HepG2 (cell line): ENCODE data around the gene ZDHHC24. TPM values are rescaled to one million over a fixed set of nuclear protein-coding genes. Genes with fewer than 3 reads are reported as not detected.

Experiments
- ATAC-seq: fragments of 200-7000 bp; cut with Tn5 transposase; 3 replicates; pipeline ENCODE4 v1.9.1; 2020; ENCODE audit warnings: mild to moderate bottlenecking, moderate library complexity
- BruUV-seq: library from RNA; stranded (reverse); fragments of 400-500 nt; replicated peaks from 2 replicates; lab custom pipeline; 2021; lab: Mats Ljungman, UMichigan
- CTCF ChIA-PET: fragments of 300-600 bp; formaldehyde crosslinking; extraction: SDS; loops from one replicate; lab custom pipeline; 2021; ENCODE audit warnings: low total read pairs, inconsistent platforms, low intra/inter-chr PET ratio; lab: Yijun Ruan, JAX
- POLR2A ChIA-PET: fragments of 350-600 bp; sonication (Branson Sonifier 250); formaldehyde crosslinking; loops from one replicate; lab custom pipeline; 2020; ENCODE audit warnings: antibody characterized with exemption, inconsistent platforms; lab: Yijun Ruan, JAX
- DNase-seq: peaks from one replicate; pipeline ENCODE4 v3.0.0-alpha.2; 2015; ENCODE audit warnings: low spot score
- FAIRE-seq: peaks from 3 replicates; lab custom pipeline; 2011; peaks lifted over from hg19 to GRCh38; lab: Jason Lieb, UNC
- H2AFZ ChIP-seq: one replicate; pipeline ENCODE4 v1.6.1; 2011; ENCODE audit warnings: low read length, inconsistent platforms
- H3K27ac ChIP-seq: fragments of 300-600 bp; 3 replicates; pipeline ENCODE4 v1.8.0; 2011; ENCODE audit warnings: mixed run types, mild to moderate bottlenecking, mixed read lengths, low read length, inconsistent platforms; ENCODE audit not compliant: insufficient read depth; ENCODE audit errors: extremely low read length
- H3K27me3 ChIP-seq, 2 experiments: fragments of 200-600 bp in 1 of 2; 2 replicates in 1 of 2; 3 replicates in 1 of 2; pipeline versions ENCODE4 v1.6.0 to v1.8.0; 2011; ENCODE audit warnings: low read length in 2 of 2, mild to moderate bottlenecking in 2 of 2, moderate library complexity in 2 of 2, inconsistent platforms in 1 of 2; ENCODE audit not compliant: insufficient read depth in 2 of 2, control insufficient read depth in 1 of 2
- H3K36me3 ChIP-seq, 2 experiments: fragments of 200-600 bp in 1 of 2; replicated peaks in 1 of 2; 2 replicates in 1 of 2; 3 replicates in 1 of 2; pipeline versions ENCODE4 v1.5.1 to v1.8.0; 2011; ENCODE audit warnings: low read length in 2 of 2, inconsistent platforms in 1 of 2; ENCODE audit not compliant: insufficient read depth in 2 of 2, control insufficient read depth in 1 of 2
- H3K4me1 ChIP-seq: 2 replicates; pipeline ENCODE4 v1.5.1; 2012; ENCODE audit warnings: low read length, inconsistent platforms; ENCODE audit not compliant: insufficient read depth
- H3K4me2 ChIP-seq: 2 replicates; pipeline ENCODE4 v1.6.0; 2011; ENCODE audit warnings: low read depth, low read length, inconsistent platforms
- H3K4me3 ChIP-seq, 3 experiments: fragments of 200-600 bp in 1 of 3; sonication (generic), shearing (Covaris generic) in 1 of 3; replicated peaks in 1 of 3; 2 replicates each; pipeline ENCODE4 v1.5.1; 2011 to 2016; ENCODE audit warnings: low read length in 3 of 3, inconsistent platforms in 2 of 3, low read depth in 2 of 3, mild to moderate bottlenecking in 2 of 3, control low read depth in 1 of 3, mixed read lengths in 1 of 3; ENCODE audit not compliant: insufficient read depth in 1 of 3
- H3K79me2 ChIP-seq: one replicate; pipeline ENCODE4 v1.6.1; 2011; ENCODE audit warnings: low read length, inconsistent platforms; ENCODE audit not compliant: insufficient read depth
- H3K9ac ChIP-seq: 2 replicates; pipeline ENCODE4 v1.6.0; 2011; ENCODE audit warnings: mild to moderate bottlenecking, low read depth, low read length, inconsistent platforms; ENCODE audit not compliant: insufficient read depth
- H3K9me3 ChIP-seq: 2 replicates; pipeline ENCODE4 v1.5.1; 2012; ENCODE audit warnings: mild to moderate bottlenecking, low read length
- H4K20me1 ChIP-seq: 2 replicates; pipeline ENCODE4 v1.6.0; 2011; ENCODE audit warnings: inconsistent platforms, mild to moderate bottlenecking, low read length, moderate library complexity; ENCODE audit not compliant: insufficient read depth
- ARNTL ChIP-seq: sonication (generic); formaldehyde crosslinking; IDR thresholded peaks from 2 replicates; pipeline ENCODE4 v1.4.0; 2020; ENCODE audit warnings: mild to moderate bottlenecking, missing genetic modification reagents
- CREM ChIP-seq, 2 experiments: sonication (generic) in 1 of 2; formaldehyde crosslinking in 1 of 2; IDR thresholded peaks; 2 replicates each; pipeline versions ENCODE4 v1.4.0 to v1.6.1; 2016 to 2020; ENCODE audit warnings: antibody characterized with exemption in 1 of 2, mild to moderate bottlenecking in 1 of 2, missing genetic modification reagents in 1 of 2
- FIP1L1 ChIP-seq: fragments of 200-400 bp; formaldehyde crosslinking; IDR thresholded peaks from 2 replicates; pipeline ENCODE4 v1.6.1; 2018; ENCODE audit warnings: low read depth, mild to moderate bottlenecking, low read length, moderate library complexity, borderline replicate concordance; ENCODE audit not compliant: insufficient read depth
- FLYWCH1 ChIP-seq: sonication (generic); formaldehyde crosslinking; IDR thresholded peaks from 2 replicates; pipeline ENCODE4 v1.8.1; 2023; ENCODE audit warnings: mild to moderate bottlenecking, missing genetic modification reagents
- FOXK1 ChIP-seq: sonication (generic); formaldehyde crosslinking; IDR thresholded peaks from 2 replicates; pipeline ENCODE4 v1.4.0; 2020; ENCODE audit warnings: low read depth, missing genetic modification reagents, borderline replicate concordance
- NFRKB ChIP-seq: fragments of 450-650 bp; IDR thresholded peaks from 2 replicates; pipeline ENCODE4 v1.6.1; 2017
- TCF7L2 ChIP-seq: IDR thresholded peaks from 2 replicates; pipeline ENCODE4 v1.6.1; 2011; ENCODE audit warnings: mild to moderate bottlenecking, low read depth, low read length, moderate library complexity
- TOPORS ChIP-seq: sonication (generic); formaldehyde crosslinking; IDR thresholded peaks from 2 replicates; pipeline ENCODE4 v1.8.0; 2023; ENCODE audit warnings: mild to moderate bottlenecking, missing genetic modification reagents
- ZNF530 ChIP-seq: sonication (generic); formaldehyde crosslinking; IDR thresholded peaks from 2 replicates; pipeline ENCODE4 v1.5.0; 2020; ENCODE audit warnings: low read depth, mild to moderate bottlenecking, missing genetic modification reagents
- ZNF781 ChIP-seq: sonication (generic); formaldehyde crosslinking; IDR thresholded peaks from 2 replicates; pipeline ENCODE4 v1.5.1; 2020; ENCODE audit warnings: borderline replicate concordance, mild to moderate bottlenecking, missing genetic modification reagents; ENCODE audit errors: not compliant biosample characterization
- WGBS: methylation state at CpG from one replicate; pipeline ENCODE4 v1.1.6; 2017; ENCODE audit warnings: low lambda C conversion rate; 5-methylcytosine and 5-hydroxymethylcytosine counted together
- in situ Hi-C: cut with HindIII; loops from 2 replicates; pipeline ENCODE4 v1.10.0; 2017; ENCODE audit warnings: low pct_unique_long_range_greater_than_20kb; ENCODE audit not compliant: extremely low pct_ligation_motif_present
- intact Hi-C: fragments of 100-400 bp; cut with micrococcal nuclease; formaldehyde crosslinking; loops from one replicate; pipeline ENCODE4 v1.10.0; 2022; ENCODE audit not compliant: unreplicated experiment
- polyA plus RNA-seq, 8 experiments: library from polyadenylated mRNA; depleted of rRNA in 3 of 8; stranded (reverse) in 7 of 8; unstranded in 1 of 8; fragments of >200 nt; fragmentation: Illumina TruSeq in 4 of 8; extraction: Trizol in 4 of 8; gene quantifications; 2 replicates each; pipeline versions ENCODE4 v1.2.1 to v1.2.3, GENCODE V29; 2011 to 2016; ENCODE audit warnings: low read depth in 4 of 8, missing spikeins in 1 of 8, mixed read lengths in 1 of 8; ENCODE audit not compliant: insufficient read depth in 1 of 8
- total RNA-seq, 5 experiments: library from RNA; depleted of rRNA; stranded (reverse); fragments of >200 nt; fragmentation: Illumina TruSeq; extraction: Trizol; gene quantifications; 2 replicates each; pipeline ENCODE4 v1.2.3, GENCODE V29; 2016; ENCODE audit warnings: low read depth in 1 of 5
- TF ChIP-seq, protein P1 (sequence below): IDR thresholded peaks from 2 replicates; pipeline ENCODE4 v1.6.1; 2016; ENCODE audit warnings: mild to moderate bottlenecking, missing biosample characterization, missing genetic modification reagents
- TF ChIP-seq, protein P2 (sequence below): sonication (generic); formaldehyde crosslinking; conservative IDR thresholded peaks from 2 replicates; pipeline ENCODE4 v1.4.0; 2020; ENCODE audit warnings: mild to moderate bottlenecking, missing genetic modification reagents, moderate library complexity
- TF ChIP-seq, protein P3 (sequence below): sonication (generic); formaldehyde crosslinking; IDR thresholded peaks from 2 replicates; pipeline ENCODE4 v1.5.1; 2020; ENCODE audit warnings: missing genetic modification reagents, mild to moderate bottlenecking, borderline replicate concordance
- TF ChIP-seq, protein P4 (sequence below): sonication (generic); formaldehyde crosslinking; IDR thresholded peaks from 2 replicates; pipeline ENCODE4 v1.4.0; 2020; ENCODE audit warnings: missing genetic modification reagents
- TF ChIP-seq, protein P5 (sequence below): sonication (generic); formaldehyde crosslinking; IDR thresholded peaks from 2 replicates; pipeline ENCODE4 v1.8.0; 2022; ENCODE audit warnings: low read depth, missing genetic modification reagents

The ZDHHC24 gene
- total and polyA plus RNA-seq, 2 of the 13 experiments (the other 11 are each of a cell fraction or from before 2014, with no cell fraction given): 4.3 TPM

DNA sequence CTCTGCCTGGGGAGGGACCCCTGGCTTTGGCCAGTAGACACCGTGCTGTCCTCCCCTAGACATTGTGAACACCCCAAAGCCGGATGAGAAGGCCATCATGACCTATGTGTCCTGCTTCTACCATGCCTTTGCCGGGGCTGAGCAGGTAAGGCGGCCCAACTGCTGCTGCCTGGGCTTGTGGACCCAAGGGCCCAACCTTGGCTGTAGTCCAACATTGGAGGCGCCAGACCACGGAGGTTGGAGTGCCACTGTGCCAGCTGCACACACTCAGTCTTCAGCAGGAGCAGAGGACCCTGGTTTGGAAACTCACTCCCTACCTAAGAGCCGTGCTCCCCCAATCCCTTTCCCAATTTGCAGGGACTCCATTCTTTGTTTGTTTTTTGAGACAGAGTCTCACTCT, 10.2 kb upstream of the ZDHHC24 start (continued):
- TF ChIP-seq, protein P1, sequence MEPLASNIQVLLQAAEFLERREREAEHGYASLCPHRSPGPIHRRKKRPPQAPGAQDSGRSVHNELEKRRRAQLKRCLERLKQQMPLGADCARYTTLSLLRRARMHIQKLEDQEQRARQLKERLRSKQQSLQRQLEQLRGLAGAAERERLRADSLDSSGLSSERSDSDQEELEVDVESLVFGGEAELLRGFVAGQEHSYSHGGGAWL (CRISPR knock-in tag): no peak
- TF ChIP-seq ZNF781 (CRISPR knock-in tag): no peak
- TF ChIP-seq, protein P2, sequence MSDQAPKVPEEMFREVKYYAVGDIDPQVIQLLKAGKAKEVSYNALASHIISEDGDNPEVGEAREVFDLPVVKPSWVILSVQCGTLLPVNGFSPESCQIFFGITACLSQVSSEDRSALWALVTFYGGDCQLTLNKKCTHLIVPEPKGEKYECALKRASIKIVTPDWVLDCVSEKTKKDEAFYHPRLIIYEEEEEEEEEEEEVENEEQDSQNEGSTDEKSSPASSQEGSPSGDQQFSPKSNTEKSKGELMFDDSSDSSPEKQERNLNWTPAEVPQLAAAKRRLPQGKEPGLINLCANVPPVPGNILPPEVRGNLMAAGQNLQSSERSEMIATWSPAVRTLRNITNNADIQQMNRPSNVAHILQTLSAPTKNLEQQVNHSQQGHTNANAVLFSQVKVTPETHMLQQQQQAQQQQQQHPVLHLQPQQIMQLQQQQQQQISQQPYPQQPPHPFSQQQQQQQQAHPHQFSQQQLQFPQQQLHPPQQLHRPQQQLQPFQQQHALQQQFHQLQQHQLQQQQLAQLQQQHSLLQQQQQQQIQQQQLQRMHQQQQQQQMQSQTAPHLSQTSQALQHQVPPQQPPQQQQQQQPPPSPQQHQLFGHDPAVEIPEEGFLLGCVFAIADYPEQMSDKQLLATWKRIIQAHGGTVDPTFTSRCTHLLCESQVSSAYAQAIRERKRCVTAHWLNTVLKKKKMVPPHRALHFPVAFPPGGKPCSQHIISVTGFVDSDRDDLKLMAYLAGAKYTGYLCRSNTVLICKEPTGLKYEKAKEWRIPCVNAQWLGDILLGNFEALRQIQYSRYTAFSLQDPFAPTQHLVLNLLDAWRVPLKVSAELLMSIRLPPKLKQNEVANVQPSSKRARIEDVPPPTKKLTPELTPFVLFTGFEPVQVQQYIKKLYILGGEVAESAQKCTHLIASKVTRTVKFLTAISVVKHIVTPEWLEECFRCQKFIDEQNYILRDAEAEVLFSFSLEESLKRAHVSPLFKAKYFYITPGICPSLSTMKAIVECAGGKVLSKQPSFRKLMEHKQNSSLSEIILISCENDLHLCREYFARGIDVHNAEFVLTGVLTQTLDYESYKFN (CRISPR knock-in tag): no peak
- TF ChIP-seq FOXK1 (CRISPR knock-in tag): no peak
- TF ChIP-seq FLYWCH1 (CRISPR knock-in tag): no peak
- TF ChIP-seq ZNF530 (CRISPR knock-in tag): no peak

DNA sequence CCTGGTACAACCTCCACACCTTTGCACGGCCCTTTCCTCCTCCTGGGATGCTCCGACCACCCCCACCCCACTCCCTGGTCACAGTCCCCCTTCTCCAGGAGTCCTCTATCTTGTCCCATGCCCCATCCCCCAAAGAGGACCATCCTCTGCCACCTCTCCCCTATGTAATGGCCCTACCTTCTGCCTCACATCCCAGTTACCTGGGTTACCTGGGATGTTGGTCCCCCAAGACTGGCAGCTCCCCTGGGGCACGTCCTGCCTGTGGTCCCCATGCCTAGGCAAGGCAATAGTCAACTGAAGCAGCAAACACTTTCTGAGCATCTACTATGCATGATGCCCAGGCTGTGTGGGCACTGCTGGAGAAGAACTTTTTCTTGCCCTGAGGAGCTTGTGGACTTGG, 9.6 kb upstream of the ZDHHC24 start:
- no peak overlapping the region for H3K4me3 ChIP-seq
- no peak overlapping the region for H3K27ac ChIP-seq
- no peak for ATAC-seq
- no peaks in the 10 kb centered on the region for H3K9me3 ChIP-seq
- no peak for DNase-seq
- WGBS: 0% methylated on average over 3 of the region's 3 CpGs
- ChIA-PET POLR2A (no interaction called here), CTCF (no interaction called here)
- no peaks in the 10 kb centered on the region for H4K20me1 ChIP-seq
- H2AFZ ChIP-seq: no peak overlapping the region
- no peak for FAIRE-seq
- intact Hi-C loops: no loop called here
- H3K79me2 ChIP-seq: no peaks in the 10 kb centered on the region
- no peak overlapping the region for H3K9ac ChIP-seq
- no peaks in the 10 kb centered on the region for H3K36me3 ChIP-seq
- peaks cover 8% of the 10 kb centered on the region for H3K4me1 ChIP-seq
- no TSS peak for BruUV-seq
- no peak overlapping the region for H3K4me2 ChIP-seq
- in situ Hi-C loops: loop anchor here (25.0 kb wide), 1 partner anchor 282 kb away; the partner anchor contains the start of gene RCE1
- H3K27me3 ChIP-seq: peaks cover 4 to 43% of the 10 kb centered on the region in 2 experiments
- TF ChIP-seq, protein P3, sequence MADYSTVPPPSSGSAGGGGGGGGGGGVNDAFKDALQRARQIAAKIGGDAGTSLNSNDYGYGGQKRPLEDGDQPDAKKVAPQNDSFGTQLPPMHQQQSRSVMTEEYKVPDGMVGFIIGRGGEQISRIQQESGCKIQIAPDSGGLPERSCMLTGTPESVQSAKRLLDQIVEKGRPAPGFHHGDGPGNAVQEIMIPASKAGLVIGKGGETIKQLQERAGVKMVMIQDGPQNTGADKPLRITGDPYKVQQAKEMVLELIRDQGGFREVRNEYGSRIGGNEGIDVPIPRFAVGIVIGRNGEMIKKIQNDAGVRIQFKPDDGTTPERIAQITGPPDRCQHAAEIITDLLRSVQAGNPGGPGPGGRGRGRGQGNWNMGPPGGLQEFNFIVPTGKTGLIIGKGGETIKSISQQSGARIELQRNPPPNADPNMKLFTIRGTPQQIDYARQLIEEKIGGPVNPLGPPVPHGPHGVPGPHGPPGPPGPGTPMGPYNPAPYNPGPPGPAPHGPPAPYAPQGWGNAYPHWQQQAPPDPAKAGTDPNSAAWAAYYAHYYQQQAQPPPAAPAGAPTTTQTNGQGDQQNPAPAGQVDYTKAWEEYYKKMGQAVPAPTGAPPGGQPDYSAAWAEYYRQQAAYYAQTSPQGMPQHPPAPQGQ (CRISPR knock-in tag): no peak
- TF ChIP-seq NFRKB (no peak), TOPORS (CRISPR knock-in tag) (no peak), FIP1L1 (no peak), CREM (IDR thresholded peaks at IDR 0.05) (no peak), CREM (CRISPR knock-in tag; IDR thresholded peaks at IDR 0.05) (no peak), FOXK1 (CRISPR knock-in tag) (no peak), ARNTL (CRISPR knock-in tag) (no peak), TCF7L2 (no peak)
- TF ChIP-seq, protein P4, sequence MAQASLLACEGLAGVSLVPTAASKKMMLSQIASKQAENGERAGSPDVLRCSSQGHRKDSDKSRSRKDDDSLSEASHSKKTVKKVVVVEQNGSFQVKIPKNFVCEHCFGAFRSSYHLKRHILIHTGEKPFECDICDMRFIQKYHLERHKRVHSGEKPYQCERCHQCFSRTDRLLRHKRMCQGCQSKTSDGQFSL (CRISPR knock-in tag): no peak
- TF ChIP-seq, protein P5, sequence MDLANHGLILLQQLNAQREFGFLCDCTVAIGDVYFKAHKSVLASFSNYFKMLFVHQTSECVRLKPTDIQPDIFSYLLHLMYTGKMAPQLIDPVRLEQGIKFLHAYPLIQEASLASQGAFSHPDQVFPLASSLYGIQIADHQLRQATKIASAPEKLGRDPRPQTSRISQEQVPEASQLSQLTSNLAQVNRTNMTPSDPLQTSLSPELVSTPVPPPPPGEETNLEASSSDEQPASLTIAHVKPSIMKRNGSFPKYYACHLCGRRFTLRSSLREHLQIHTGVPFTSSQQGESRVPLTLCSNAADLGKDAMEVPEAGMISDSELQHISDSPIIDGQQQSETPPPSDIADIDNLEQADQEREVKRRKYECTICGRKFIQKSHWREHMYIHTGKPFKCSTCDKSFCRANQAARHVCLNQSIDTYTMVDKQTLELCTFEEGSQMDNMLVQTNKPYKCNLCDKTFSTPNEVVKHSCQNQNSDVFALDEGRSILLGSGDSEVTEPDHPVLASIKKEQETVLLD (CRISPR knock-in tag): no peak
